Lung (tissue), 12 donors: ENCODE results near the gene MYO1A. TPM values are rescaled to one million over a fixed set of nuclear protein-coding genes. Genes with fewer than 3 reads are reported as not detected.

Source experiments
- ATAC-seq: fragments of 200-7000 bp; cut with Tn5 transposase; one replicate; pipeline ENCODE4 v1.9.1; 2020; ENCODE audit warnings: moderate number of reproducible peaks; ENCODE audit not compliant: insufficient read depth, low FRiP score
- DNase-seq, 3 donors: peaks; one replicate each; pipeline ENCODE4 v3.0.0-alpha.2; 2013 to 2017
- H3K27ac ChIP-seq, 2 donors: one replicate each; pipeline ENCODE4 v1.5.1; 2013; ENCODE audit warnings: mild to moderate bottlenecking in 2 of 2, moderate library complexity in 2 of 2, control low read depth in 1 of 2, inconsistent platforms in 1 of 2, low read depth in 1 of 2, low read length in 1 of 2
- H3K27me3 ChIP-seq, 3 donors: one replicate each; pipeline ENCODE4 v1.5.1; 2013; ENCODE audit warnings: low read length in 2 of 3; ENCODE audit not compliant: control insufficient read depth in 3 of 3, insufficient read depth in 3 of 3
- H3K36me3 ChIP-seq, 4 donors: one replicate each; pipeline ENCODE4 v1.5.1; 2013; ENCODE audit warnings: low read length in 4 of 4, mild to moderate bottlenecking in 1 of 4, moderate library complexity in 1 of 4; ENCODE audit not compliant: control insufficient read depth in 4 of 4, insufficient read depth in 4 of 4
- H3K4me1 ChIP-seq, 5 donors: one replicate each; pipeline ENCODE4 v1.5.1; 2013; ENCODE audit warnings: low read length in 5 of 5, mild to moderate bottlenecking in 2 of 5, moderate library complexity in 1 of 5; ENCODE audit not compliant: control insufficient read depth in 5 of 5, insufficient read depth in 5 of 5
- H3K4me3 ChIP-seq: one replicate; pipeline ENCODE4 v1.5.1; 2013; ENCODE audit warnings: mild to moderate bottlenecking, control low read depth, moderate library complexity
- H3K9ac ChIP-seq, 2 donors: one replicate each; pipeline ENCODE4 v1.5.1; 2013; ENCODE audit warnings: low read length in 2 of 2, control low read depth in 1 of 2; ENCODE audit not compliant: insufficient read depth in 1 of 2
- H3K9me3 ChIP-seq, 4 donors: one replicate each; pipeline ENCODE4 v1.5.1; 2013; ENCODE audit warnings: low read length in 3 of 4, mild to moderate bottlenecking in 1 of 4, moderate library complexity in 1 of 4; ENCODE audit not compliant: control insufficient read depth in 4 of 4, insufficient read depth in 3 of 4
- CTCF ChIP-seq: IDR thresholded peaks from 2 replicates; pipeline ENCODE4 v1.5.1; 2012; ENCODE audit warnings: mild to moderate bottlenecking; ENCODE audit errors: control extremely low read depth, extremely low read depth
- WGBS, 2 donors: extraction: QIAGEN DNeasy Blood & Tissue Kit; methylation state at CpG; one replicate each; pipeline ENCODE4 v1.1.7; 2013; 5-methylcytosine and 5-hydroxymethylcytosine counted together
- polyA plus RNA-seq, 2 donors: library from polyadenylated mRNA; stranded (reverse); fragments of 200-250 nt; gene quantifications; one replicate each; pipeline ENCODE4 v1.2.1, GENCODE V29; 2013
- total RNA-seq, 2 donors: library from RNA; depleted of rRNA in 1 of 2; stranded (reverse); fragments of >200 nt in 1 of 2; gene quantifications; one replicate each; pipeline ENCODE4 v1.2.1, GENCODE V29; 2014 to 2021
- donor health status: control.
- donor health status: control.
- donor health status: Bipolar disorder and iron deficiency.
- donor health status: healthy.
- donor health status: DM: yes; HTN: yes; CAD: no.

The MYO1A gene
- total and polyA plus RNA-seq, 4 donors: 0.09 to 0.67 (median 0.20) TPM

- H3K9me3 ChIP-seq: no peaks in the 10 kb centered on the region
- ATAC-seq: no peak
- TF ChIP-seq CTCF: no peak
- DNase-seq: no peak
- no peak overlapping the region for H3K27ac ChIP-seq
- no peak overlapping the region for H3K4me3 ChIP-seq
- WGBS, 2 donors: 95 to 96% methylated on average over 4 of the region's 4 CpGs
- H3K36me3 ChIP-seq: no peaks in the 10 kb centered on the region
- H3K9ac ChIP-seq: no peak overlapping the region
- H3K4me1 ChIP-seq: no peaks in the 10 kb centered on the region
- H3K27me3 ChIP-seq: no peaks in the 10 kb centered on the region
Measured at GRCh38 chr12:56980941-56981530, 68.9 kb downstream of the MYO1A start.

GRCh38 chr12:56980268-56980667, 69.7 kb downstream of the MYO1A start:
- H3K9ac ChIP-seq: no peak overlapping the region
- H3K27me3 ChIP-seq: no peaks in the 10 kb centered on the region
- WGBS, 2 donors: 95 to 96% methylated on average over 6 of the region's 6 CpGs
- H3K36me3 ChIP-seq: no peaks in the 10 kb centered on the region
- no peak for TF ChIP-seq CTCF
- H3K9me3 ChIP-seq: no peaks in the 10 kb centered on the region
- H3K4me1 ChIP-seq: no peaks in the 10 kb centered on the region
- ATAC-seq (no peak), DNase-seq (no peak)
- H3K27ac ChIP-seq: no peak overlapping the region
- no peak overlapping the region for H3K4me3 ChIP-seq

GRCh38 chr12:56979628-56980027, 70.3 kb downstream of the MYO1A start:
- WGBS, 2 donors: 95 to 97% methylated on average over 3 of the region's 3 CpGs
- Histone ChIP-seq H3K27me3 (no peaks in the 10 kb centered on the region), H3K4me1 (no peaks in the 10 kb centered on the region), H3K27ac (no peak overlapping the region), H3K9me3 (no peaks in the 10 kb centered on the region), H3K36me3 (no peaks in the 10 kb centered on the region), H3K4me3 (no peak overlapping the region), H3K9ac (no peak overlapping the region)
- no peak for DNase-seq
- no peak for ATAC-seq
- no peak for TF ChIP-seq CTCF

Other genes with a start within 250 kb of the MYO1A start
- gene SDR9C7, start 115.7 kb downstream of the MYO1A start, total RNA-seq: not detected
- gene SDR9C7, start 115.7 kb downstream of the MYO1A start, polyA plus RNA-seq: not detected
- gene RDH16, start 92.5 kb downstream of the MYO1A start, total RNA-seq: under 1 TPM; 0.31 to 0.68 TPM
- gene RDH16, start 92.5 kb downstream of the MYO1A start, polyA plus RNA-seq: under 1 TPM; 0.11 to 0.45 TPM
- 1 to 10 TPM; 6.4 to 9.1 TPM for gene ZBTB39, start 43.6 kb downstream of the MYO1A start, total RNA-seq
- gene ZBTB39, start 43.6 kb downstream of the MYO1A start, polyA plus RNA-seq: 1 to 10 TPM; 2.2 to 2.5 TPM
- not detected for gene TAC3, start 33.6 kb downstream of the MYO1A start, total RNA-seq
- gene TAC3, start 33.6 kb downstream of the MYO1A start, polyA plus RNA-seq: not detected
- 10 to 100 TPM; 10.6 to 14.3 TPM for gene NEMP1, start 28.7 kb upstream of the MYO1A start, total RNA-seq
- gene NEMP1, start 28.7 kb upstream of the MYO1A start, polyA plus RNA-seq: 1 to 10 TPM; 3.7 to 4.8 TPM
- 10 to 100 TPM; 45.2 to 51.3 TPM for gene NAB2, start 39.0 kb upstream of the MYO1A start, total RNA-seq
- gene NAB2, start 39.0 kb upstream of the MYO1A start, polyA plus RNA-seq: 10 to 100 TPM; 16.7 to 32.5 TPM
- 100 to 1,000 TPM; 118 to 216 TPM for gene STAT6, start 61.2 kb upstream of the MYO1A start, total RNA-seq
- gene STAT6, start 61.2 kb upstream of the MYO1A start, polyA plus RNA-seq: 100 to 1,000 TPM; 150 to 199 TPM
- gene LRP1, start 78.4 kb upstream of the MYO1A start, total RNA-seq: 100 to 1,000 TPM; 166 to 338 TPM
- gene LRP1, start 78.4 kb upstream of the MYO1A start, polyA plus RNA-seq: 10 to 100 TPM; 52.6 to 77.4 TPM
- gene LRP1-AS, start 97.5 kb upstream of the MYO1A start, total RNA-seq: not detected
- gene LRP1-AS, start 97.5 kb upstream of the MYO1A start, polyA plus RNA-seq: not detected
- gene NXPH4, start 166.7 kb upstream of the MYO1A start, total RNA-seq: under 1 TPM; 0.80 to 0.94 TPM
- under 1 TPM; 0.15 to 0.16 TPM for gene NXPH4, start 166.7 kb upstream of the MYO1A start, polyA plus RNA-seq
- gene SHMT2, start 179.6 kb upstream of the MYO1A start, total RNA-seq: 100 to 1,000 TPM in 1 of 2 donors, 10 to 100 TPM in 1; 46.1 to 113 TPM
- gene SHMT2, start 179.6 kb upstream of the MYO1A start, polyA plus RNA-seq: 10 to 100 TPM; 56.6 to 97.0 TPM
- gene STAC3, start 201.1 kb upstream of the MYO1A start, total RNA-seq: 1 to 10 TPM; 1.7 to 5.9 TPM
- 1 to 10 TPM; 6.9 to 7.4 TPM for gene STAC3, start 201.1 kb upstream of the MYO1A start, polyA plus RNA-seq